HEK293T (cell line): Measurements from ENCODE around the gene TRPM2.

Experiments
- CTCF ChIA-PET: fragments of 350-600 bp; formaldehyde crosslinking; extraction: SDS; loops from one replicate; lab custom pipeline; 2021; ENCODE audit warnings: antibody characterized with exemption, inconsistent platforms; lab: Yijun Ruan, JAX
- POLR2A ChIA-PET: fragments of 350-600 bp; formaldehyde crosslinking; extraction: SDS; loops from one replicate; lab custom pipeline; 2020; ENCODE audit warnings: antibody characterized with exemption, inconsistent platforms; lab: Yijun Ruan, JAX
- DNase-seq: peaks from one replicate; pipeline ENCODE4 v3.0.0; 2012; ENCODE audit warnings: mixed read lengths; ENCODE audit errors: extremely low spot score
- ARNT ChIP-seq: fragments of 450-650 bp; IDR thresholded peaks from 2 replicates; pipeline ENCODE4 v1.6.1; 2017; ENCODE audit warnings: mild to moderate bottlenecking
- BHLHE40 ChIP-seq: fragments of 450-650 bp; IDR thresholded peaks from 2 replicates; pipeline ENCODE4 v1.6.1; 2016; ENCODE audit warnings: mild to moderate bottlenecking, moderate library complexity, borderline replicate concordance
- CTBP1 ChIP-seq: fragments of 450-650 bp; IDR thresholded peaks from 2 replicates; pipeline ENCODE4 v1.6.1; 2016; ENCODE audit warnings: borderline replicate concordance
- ELF4 ChIP-seq: fragments of 450-650 bp; IDR thresholded peaks from 2 replicates; pipeline ENCODE4 v1.6.1; 2017; ENCODE audit warnings: antibody characterized with exemption
- FOXA1 ChIP-seq: fragments of 450-650 bp; IDR thresholded peaks from 2 replicates; pipeline ENCODE4 v1.6.1; 2016; ENCODE audit warnings: mild to moderate bottlenecking
- FOXK2 ChIP-seq: fragments of 450-650 bp; IDR thresholded peaks from 2 replicates; pipeline ENCODE4 v1.6.1; 2016; ENCODE audit warnings: mild to moderate bottlenecking
- FOXM1 ChIP-seq: fragments of 450-650 bp; IDR thresholded peaks from 2 replicates; pipeline ENCODE4 v1.6.1; 2017; ENCODE audit warnings: mild to moderate bottlenecking, borderline replicate concordance
- HDGF ChIP-seq: fragments of 450-650 bp; IDR thresholded peaks from 2 replicates; pipeline ENCODE4 v1.6.1; 2017; ENCODE audit warnings: antibody characterized with exemption, borderline replicate concordance
- L3MBTL2 ChIP-seq: fragments of 450-650 bp; conservative IDR thresholded peaks from 2 replicates; pipeline ENCODE4 v1.6.1; 2016; ENCODE audit warnings: mild to moderate bottlenecking
- LEF1 ChIP-seq: fragments of 450-650 bp; IDR thresholded peaks from 2 replicates; pipeline ENCODE4 v1.6.1; 2017; ENCODE audit warnings: mild to moderate bottlenecking, borderline replicate concordance
- NFRKB ChIP-seq: fragments of 450-650 bp; IDR thresholded peaks from 2 replicates; pipeline ENCODE4 v1.6.1; 2016; ENCODE audit warnings: mild to moderate bottlenecking, moderate library complexity
- PKNOX1 ChIP-seq: fragments of 450-650 bp; IDR thresholded peaks from 2 replicates; pipeline ENCODE4 v1.6.1; 2016
- SP1 ChIP-seq: fragments of 450-650 bp; IDR thresholded peaks from 2 replicates; pipeline ENCODE4 v1.6.1; 2017
- SUZ12 ChIP-seq: fragments of 450-650 bp; IDR thresholded peaks from 2 replicates; pipeline ENCODE4 v1.6.1; 2016; ENCODE audit warnings: mild to moderate bottlenecking
- TARDBP ChIP-seq: fragments of 450-650 bp; IDR thresholded peaks from 2 replicates; pipeline ENCODE4 v1.6.1; 2016
- ZNF384 ChIP-seq: fragments of 450-650 bp; IDR thresholded peaks from 2 replicates; pipeline ENCODE4 v1.6.1; 2016

The TRPM2 gene

GRCh38 chr21:44374601-44375280 is 21.3 kb downstream of the TRPM2 start:
- DNase-seq, result no peak
- no peak for TF ChIP-seq ELF4
- TF ChIP-seq SP1, result no peak
- TF ChIP-seq BHLHE40, result no peak
- TF ChIP-seq ZNF384, result no peak
- no peak for TF ChIP-seq ARNT
- no peak for TF ChIP-seq PKNOX1
- no peak for TF ChIP-seq TARDBP
- TF ChIP-seq FOXK2, result no peak
- ChIA-PET CTCF (no interaction called here), POLR2A (no interaction called here)

- ChIA-PET CTCF (no interaction called here), POLR2A (no interaction called here)
- no peak for DNase-seq
- TF ChIP-seq PKNOX1, result no peak
- TF ChIP-seq TARDBP, result no peak
- TF ChIP-seq L3MBTL2, result no peak
- no peak for TF ChIP-seq HDGF
- TF ChIP-seq ZNF384, result no peak
- TF ChIP-seq FOXM1, result no peak
- no peak for TF ChIP-seq NFRKB
- no peak for TF ChIP-seq BHLHE40
- no peak for TF ChIP-seq ARNT
- TF ChIP-seq FOXK2, result no peak
- TF ChIP-seq SP1, result no peak
- no peak for TF ChIP-seq SUZ12
- no peak for TF ChIP-seq LEF1
- TF ChIP-seq CTBP1, result no peak
- TF ChIP-seq FOXA1, result no peak
- TF ChIP-seq ELF4, result no peak
Measured at GRCh38 chr21:44375281-44375651, 21.8 kb downstream of the TRPM2 start.

GRCh38 chr21:44375761-44376241 is 22.4 kb downstream of the TRPM2 start:
- TF ChIP-seq FOXA1 (no peak), ELF4 (no peak), FOXK2 (no peak), HDGF (no peak), ZNF384 (no peak)
- CTCF ChIA-PET, result no interaction called here
- POLR2A ChIA-PET, result no interaction called here
- no peak for DNase-seq

- TF ChIP-seq FOXA1 (no peak), SP1 (no peak), FOXK2 (no peak), L3MBTL2 (no peak), FOXM1 (no peak), ZNF384 (no peak), PKNOX1 (no peak), ELF4 (no peak), NFRKB (no peak), TARDBP (no peak), HDGF (no peak), LEF1 (no peak), SUZ12 (no peak)
- POLR2A ChIA-PET, result no interaction called here
- CTCF ChIA-PET, result no interaction called here
- no peak for DNase-seq
Measured at GRCh38 chr21:44376606-44377005, 23.2 kb downstream of the TRPM2 start.

GRCh38 chr21:44377201-44377921 is 23.9 kb downstream of the TRPM2 start:
- POLR2A ChIA-PET, result no interaction called here
- TF ChIP-seq L3MBTL2 (no peak), HDGF (no peak), PKNOX1 (no peak), ELF4 (no peak), FOXA1 (no peak), LEF1 (no peak), SUZ12 (no peak), BHLHE40 (no peak), FOXK2 (no peak), ZNF384 (no peak), TARDBP (no peak), CTBP1 (no peak), FOXM1 (no peak), SP1 (no peak), NFRKB (no peak), ARNT (no peak)
- no peak for DNase-seq
- CTCF ChIA-PET, result no interaction called here
